Chondrocyte (in vitro differentiated cells): Measurements from ENCODE around the gene CD276. TPM values are rescaled to one million over a fixed set of nuclear protein-coding genes. Genes with fewer than 3 reads are reported as not detected.

Experiments used
- DNase-seq: peaks from one replicate; pipeline ENCODE4 v3.0.0; 2021; ENCODE audit warnings: mixed read lengths, low spot score
- H3K27ac Mint-ChIP-seq: one replicate; pipeline ENCODE4 v1.8.0; 2021; ENCODE audit warnings: mild to moderate bottlenecking, moderate library complexity, mixed read lengths; ENCODE audit not compliant: unreplicated experiment
- H3K27me3 Mint-ChIP-seq: 2 replicates; pipeline ENCODE4 v1.8.0; 2021; ENCODE audit warnings: low read depth, mixed read lengths
- H3K36me3 Mint-ChIP-seq: 2 replicates; pipeline ENCODE4 v1.8.0; 2021; ENCODE audit warnings: low read depth, mixed read lengths
- H3K4me1 Mint-ChIP-seq: 2 replicates; pipeline ENCODE4 v1.8.0; 2021; ENCODE audit warnings: low read depth, mild to moderate bottlenecking, mixed read lengths
- H3K4me3 Mint-ChIP-seq: one replicate; pipeline ENCODE4 v1.8.0; 2021; ENCODE audit warnings: mild to moderate bottlenecking, moderate library complexity, mixed read lengths; ENCODE audit not compliant: unreplicated experiment
- H3K9me3 Mint-ChIP-seq: 2 replicates; pipeline ENCODE4 v1.8.0; 2021; ENCODE audit warnings: low read depth, mixed read lengths
- CTCF ChIP-seq: fragments of 200-600 bp; sonication (generic); IDR thresholded peaks from 2 replicates; pipeline ENCODE4 v1.5.0; 2021; ENCODE audit warnings: antibody characterized with exemption, mild to moderate bottlenecking, moderate library complexity
- total RNA-seq: library from RNA; stranded (reverse); gene quantifications from 3 replicates; pipeline ENCODE4 v1.2.1, GENCODE V29; 2021

The CD276 gene
- total RNA-seq, 1 donor from 2014 or later: 196 TPM

GRCh38 chr15:73711526-73711925 is 27.3 kb downstream of the CD276 start:
- H3K4me3 Mint-ChIP-seq: no peak overlapping the region
- H3K9me3 Mint-ChIP-seq: no peaks in the 10 kb centered on the region
- TF ChIP-seq CTCF: no peak
- no peak overlapping the region for H3K27ac Mint-ChIP-seq
- H3K4me1 Mint-ChIP-seq: no peaks in the 10 kb centered on the region
- peaks cover 42% of the 10 kb centered on the region for H3K36me3 Mint-ChIP-seq
- no peaks in the 10 kb centered on the region for H3K27me3 Mint-ChIP-seq
- no peak for DNase-seq

GRCh38 chr15:73712107-73712506 is 27.9 kb downstream of the CD276 start:
- TF ChIP-seq CTCF: no peak
- no peak overlapping the region for H3K4me3 Mint-ChIP-seq
- no peak overlapping the region for H3K27ac Mint-ChIP-seq
- H3K4me1 Mint-ChIP-seq: peaks cover 1% of the 10 kb centered on the region
- no peaks in the 10 kb centered on the region for H3K27me3 Mint-ChIP-seq
- no peak for DNase-seq
- no peaks in the 10 kb centered on the region for H3K9me3 Mint-ChIP-seq
- H3K36me3 Mint-ChIP-seq: peaks cover 40% of the 10 kb centered on the region

- Mint-ChIP-seq H3K36me3 (peaks cover 23% of the 10 kb centered on the region), H3K9me3 (no peaks in the 10 kb centered on the region), H3K4me1 (peaks cover 3% of the 10 kb centered on the region), H3K27me3 (peaks cover 2% of the 10 kb centered on the region), H3K27ac (no peak overlapping the region), H3K4me3 (no peak overlapping the region)
- no peak for TF ChIP-seq CTCF
- DNase-seq: no peak
Observed at GRCh38 chr15:73714695-73715301, 30.6 kb downstream of the CD276 start.

- TF ChIP-seq CTCF: no peak
- H3K27me3 Mint-ChIP-seq: peaks cover 2% of the 10 kb centered on the region
Observed at GRCh38 chr15:73715417-73715816, 31.2 kb downstream of the CD276 start.

GRCh38 chr15:73716417-73716816 is 32.2 kb downstream of the CD276 start:
- Mint-ChIP-seq H3K4me1 (peaks cover 3% of the 10 kb centered on the region), H3K36me3 (peaks cover 20% of the 10 kb centered on the region), H3K9me3 (no peaks in the 10 kb centered on the region), H3K27ac (no peak overlapping the region), H3K27me3 (peaks cover 2% of the 10 kb centered on the region), H3K4me3 (no peak overlapping the region)
- no peak for TF ChIP-seq CTCF
- DNase-seq: no peak

More at GRCh38 chr15:73715417-73715816, 31.2 kb downstream of the CD276 start:
- DNase-seq: no peak
- Mint-ChIP-seq H3K4me3 (no peak overlapping the region), H3K9me3 (no peaks in the 10 kb centered on the region), H3K36me3 (peaks cover 23% of the 10 kb centered on the region), H3K4me1 (peaks cover 3% of the 10 kb centered on the region), H3K27ac (no peak overlapping the region)
